GM13976 (cell line): ENCODE measurements around the gene TMEM175.

Source experiments
- DNase-seq: peaks from one replicate; pipeline ENCODE4 v3.0.0; 2012; ENCODE audit warnings: low spot score
- CTCF ChIP-seq: IDR thresholded peaks from 2 replicates; pipeline ENCODE4 v1.5.1; 2012; ENCODE audit warnings: borderline replicate concordance, mild to moderate bottlenecking; ENCODE audit not compliant: insufficient read depth; ENCODE audit errors: extremely low read depth, missing control alignments, control extremely low read depth
- in situ Hi-C: fragments of 300-500 bp; cut with MboI; formaldehyde crosslinking; loops from one replicate; pipeline ENCODE4 v1.12.0; 2022; ENCODE audit warnings: low sequenced_read_pairs, mixed read lengths, inconsistent platforms; ENCODE audit not compliant: unreplicated experiment

TMEM175 gene

GRCh38 chr4:887034-887763, 45.1 kb upstream of the TMEM175 start:
- no peak for DNase-seq
- no peak for TF ChIP-seq CTCF
- in situ Hi-C loops = no loop called here

- no peak for TF ChIP-seq CTCF
- no peak for DNase-seq
- in situ Hi-C loops = no loop called here
Observed at GRCh38 chr4:888029-888428, 44.2 kb upstream of the TMEM175 start.

- no peak for DNase-seq
- in situ Hi-C loops = no loop called here
- no peak for TF ChIP-seq CTCF
Observed at GRCh38 chr4:889516-889915, 42.7 kb upstream of the TMEM175 start.

- DNase-seq = no peak
- in situ Hi-C loops = no loop called here
- no peak for TF ChIP-seq CTCF
Observed at GRCh38 chr4:890036-890695, 42.1 kb upstream of the TMEM175 start.

GRCh38 chr4:891747-892146, 40.5 kb upstream of the TMEM175 start:
- in situ Hi-C loops = no loop called here
- DNase-seq = no peak
- no peak for TF ChIP-seq CTCF

- no peak for TF ChIP-seq CTCF
- DNase-seq = no peak
- in situ Hi-C loops = no loop called here
Observed at GRCh38 chr4:892780-893179, 39.5 kb upstream of the TMEM175 start.
